Measurements from ENCODE around the gene OR10A6.

- no peak for TF ChIP-seq CTCF (conservative IDR thresholded peaks at IDR 0.05 in 1 of 2, IDR thresholded peaks at IDR 0.05 in 1 of 2; ENCODE audit: low read depth in 1 of 2, low read length in 2 of 2)
- no peak for TF ChIP-seq EZH2 (IDR thresholded peaks at IDR 0.05; ENCODE audit: low read length, missing control alignments)
Measured at GRCh38 chr11:7911011-7911410, 20.1 kb downstream of the OR10A6 start.

All from fibroblast of lung (primary cell).